Measurements from ENCODE around the gene PSTK. TPM values are rescaled to one million over a fixed set of nuclear protein-coding genes. Genes with fewer than 3 reads are reported as not detected.

PSTK gene
- total RNA-seq, 1 donor from 2014 or later = 2.8 TPM

DNA sequence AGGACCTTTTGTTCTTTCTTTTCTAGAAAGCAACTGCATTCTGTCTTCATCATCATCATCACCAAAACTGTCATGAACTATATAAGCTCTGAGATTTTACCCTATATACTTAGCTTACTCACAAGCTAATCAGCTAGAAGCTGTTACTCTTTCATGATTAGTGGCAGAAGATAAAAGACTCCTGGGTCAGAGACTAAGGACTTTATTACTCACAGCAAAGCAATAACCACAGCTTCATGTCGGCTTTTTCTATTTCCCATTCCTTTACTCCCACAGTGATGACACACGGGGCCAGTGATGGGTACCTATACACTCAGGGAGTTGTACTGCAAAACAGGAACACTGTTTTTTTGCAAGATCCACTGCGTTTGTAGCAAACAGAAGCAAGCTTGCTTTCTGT is 17.8 kb upstream of the PSTK start:
- H3K27ac ChIP-seq = no peak overlapping the region
- H3K4me1 ChIP-seq = no peaks in the 10 kb centered on the region
- TF ChIP-seq CTCF (IDR thresholded peaks at IDR 0.05) = no peak
- no peak for DNase-seq
- peaks cover 11% of the 10 kb centered on the region for H3K9me3 ChIP-seq
- H3K4me3 ChIP-seq = no peak overlapping the region
- intact Hi-C loops (cut with DNase I) = no loop called here
- no peaks in the 10 kb centered on the region for H3K27me3 ChIP-seq (ENCODE audit: low read depth)
- ATAC-seq = no peak
- no peaks in the 10 kb centered on the region for H3K36me3 ChIP-seq

DNA sequence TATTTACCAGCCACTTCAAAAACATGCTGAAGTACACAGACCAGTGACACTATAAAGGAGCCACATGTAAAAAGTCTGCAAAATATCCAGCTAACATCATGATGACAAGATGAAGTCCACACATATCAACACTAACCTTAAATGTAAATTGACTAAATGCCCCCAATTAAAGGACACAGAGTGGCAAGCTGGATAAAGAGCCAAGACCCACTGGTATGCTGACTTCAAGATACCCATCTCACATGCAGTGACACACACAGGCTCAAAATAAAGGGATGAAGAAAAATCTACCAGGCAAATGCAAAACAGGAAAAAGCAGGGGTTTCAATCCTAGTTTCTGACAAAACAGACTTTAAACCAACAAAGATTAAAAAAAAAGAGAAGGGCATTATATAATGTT is 13.3 kb upstream of the PSTK start:
- Histone ChIP-seq H3K27ac (no peak overlapping the region), H3K9me3 (peaks cover 14% of the 10 kb centered on the region), H3K36me3 (no peaks in the 10 kb centered on the region), H3K27me3 (ENCODE audit: low read depth) (no peaks in the 10 kb centered on the region), H3K4me1 (no peaks in the 10 kb centered on the region), H3K4me3 (no peak overlapping the region)
- intact Hi-C loops (cut with DNase I) = no loop called here
- ATAC-seq (no peak), DNase-seq (no peak)
- no peak for TF ChIP-seq CTCF (IDR thresholded peaks at IDR 0.05)

- Histone ChIP-seq H3K27me3 (ENCODE audit: low read depth) (no peaks in the 10 kb centered on the region), H3K9me3 (peaks cover 14% of the 10 kb centered on the region), H3K36me3 (no peaks in the 10 kb centered on the region), H3K27ac (no peak overlapping the region), H3K4me3 (no peak overlapping the region), H3K4me1 (no peaks in the 10 kb centered on the region)
- DNase-seq = no peak
- no peak for ATAC-seq
- intact Hi-C loops (cut with DNase I) = no loop called here
- TF ChIP-seq CTCF (IDR thresholded peaks at IDR 0.05) = no peak
These were observed 11.5 kb upstream of the PSTK start for GRCh38 chr10:122968698-122969097.

DNA sequence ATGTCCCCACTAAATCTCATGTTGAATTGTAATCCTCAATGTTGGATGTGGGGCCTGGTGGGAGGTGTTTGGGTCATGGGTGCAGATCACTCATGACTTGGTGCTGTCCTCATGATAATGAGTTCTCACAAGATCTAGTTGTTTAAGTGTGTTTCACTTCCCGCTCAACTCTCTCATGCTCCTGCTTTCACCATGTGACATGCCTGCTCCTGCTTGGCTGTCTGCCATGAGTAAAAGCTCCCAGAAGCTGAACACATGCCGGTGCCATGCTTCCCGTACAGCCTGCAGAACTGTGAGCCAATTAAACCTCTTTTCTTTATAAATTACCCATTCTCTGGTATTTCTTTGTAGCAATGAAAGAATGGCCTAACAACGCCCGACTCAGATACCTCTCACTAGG is 6.2 kb upstream of the PSTK start:
- TF ChIP-seq CTCF (IDR thresholded peaks at IDR 0.05) = no peak
- intact Hi-C loops (cut with DNase I) = no loop called here
- Histone ChIP-seq H3K27me3 (ENCODE audit: low read depth) (no peaks in the 10 kb centered on the region), H3K4me3 (no peak overlapping the region), H3K36me3 (no peaks in the 10 kb centered on the region), H3K27ac (no peak overlapping the region), H3K9me3 (no peaks in the 10 kb centered on the region), H3K4me1 (no peaks in the 10 kb centered on the region)
- ATAC-seq (no peak), DNase-seq (no peak)

- no peaks in the 10 kb centered on the region for H3K27me3 ChIP-seq (ENCODE audit: low read depth)
- H3K9me3 ChIP-seq = no peaks in the 10 kb centered on the region
- DNase-seq (no peak), ATAC-seq (no peak)
- no peak overlapping the region for H3K27ac ChIP-seq
- intact Hi-C loops (cut with DNase I) = no loop called here
- H3K36me3 ChIP-seq = no peaks in the 10 kb centered on the region
- H3K4me3 ChIP-seq = no peak overlapping the region
- peaks cover 2% of the 10 kb centered on the region for H3K4me1 ChIP-seq
- no peak for TF ChIP-seq CTCF (IDR thresholded peaks at IDR 0.05)
These were observed 5.6 kb upstream of the PSTK start for GRCh38 chr10:122974543-122975064.

- H3K9me3 ChIP-seq = no peaks in the 10 kb centered on the region
- H3K27ac ChIP-seq = no peak overlapping the region
- peak overlapping the region; percentile 70 for H3K4me3 ChIP-seq
- peaks cover 13% of the 10 kb centered on the region for H3K4me1 ChIP-seq
- no peaks in the 10 kb centered on the region for H3K27me3 ChIP-seq (ENCODE audit: low read depth)
- peak; percentile 25 for TF ChIP-seq CTCF (IDR thresholded peaks at IDR 0.05)
- intact Hi-C loops (cut with DNase I) = no loop called here
- ATAC-seq = no peak
- no peak for DNase-seq
- peaks cover 14% of the 10 kb centered on the region for H3K36me3 ChIP-seq
These were observed 864 bp downstream of the PSTK start for GRCh38 chr10:122981066-122981464.
